Measurements from ENCODE around the gene RNF166. TPM values are rescaled to one million over a fixed set of nuclear protein-coding genes. Genes with fewer than 3 reads are reported as not detected.

Gene RNF166
- total RNA-seq, 4 donors from 2014 or later = 19.5 to 27.8 (median 22.3) TPM

- no peak for ATAC-seq
- H3K27ac ChIP-seq = peak overlapping the region in 2 of 4 donors; percentile 62
- TF ChIP-seq CTCF (IDR thresholded peaks at IDR 0.05) = no peak
- no peak for TF ChIP-seq POLR2AphosphoS5 (IDR thresholded peaks at IDR 0.05)
- TF ChIP-seq EP300 (IDR thresholded peaks at IDR 0.05) = no peak
- no peak for TF ChIP-seq POLR2A (IDR thresholded peaks at IDR 0.05)
- no peaks in the 10 kb centered on the region for H3K9me3 ChIP-seq
- H3K4me3 ChIP-seq = no peak overlapping the region
- no peaks in the 10 kb centered on the region for H3K27me3 ChIP-seq
- WGBS, 2 donors (ENCODE audit: low coverage in 1 of 2) = no CpG with 5 or more reads among the region's 13 CpGs
- peaks cover 0 to 72% (median 7%) of the 10 kb centered on the region in 3 donors for H3K4me1 ChIP-seq
- peaks cover 0 to 14% of the 10 kb centered on the region in 2 donors for H3K36me3 ChIP-seq
Observed at GRCh38 chr16:88753191-88753590, 47.0 kb upstream of the RNF166 start.

- Histone ChIP-seq H3K4me1 (peaks cover 0 to 73% (median 12%) of the 10 kb centered on the region in 3 donors), H3K27ac (no peak overlapping the region)
Observed at GRCh38 chr16:88752386-88753002, 46.3 kb upstream of the RNF166 start.

GRCh38 chr16:88750854-88751253 lies 44.6 kb upstream of the RNF166 start:
- peak overlapping the region in 2 of 4 donors; percentile 51 to 56 for H3K27ac ChIP-seq
- TF ChIP-seq EP300 (IDR thresholded peaks at IDR 0.05) (no peak), CTCF (IDR thresholded peaks at IDR 0.05) (no peak), POLR2A (IDR thresholded peaks at IDR 0.05) (no peak), POLR2AphosphoS5 (IDR thresholded peaks at IDR 0.05) (no peak)
- no peak overlapping the region for H3K4me3 ChIP-seq
- H3K36me3 ChIP-seq = peaks cover 0 to 14% of the 10 kb centered on the region in 2 donors
- WGBS, 2 donors (ENCODE audit: low coverage in 1 of 2) = no CpG with 5 or more reads among the region's 12 CpGs
- no peak for ATAC-seq
- H3K27me3 ChIP-seq = no peaks in the 10 kb centered on the region
- H3K9me3 ChIP-seq = no peaks in the 10 kb centered on the region
- H3K4me1 ChIP-seq = peaks cover 0 to 77% (median 28%) of the 10 kb centered on the region in 3 donors

More at GRCh38 chr16:88752386-88753002, 46.3 kb upstream of the RNF166 start:
- Histone ChIP-seq H3K36me3 (peaks cover 0 to 14% of the 10 kb centered on the region in 2 donors), H3K27me3 (no peaks in the 10 kb centered on the region), H3K4me3 (no peak overlapping the region), H3K9me3 (no peaks in the 10 kb centered on the region)
- no peak for TF ChIP-seq CTCF (IDR thresholded peaks at IDR 0.05)
- no peak for TF ChIP-seq EP300 (IDR thresholded peaks at IDR 0.05)
- TF ChIP-seq POLR2A (IDR thresholded peaks at IDR 0.05) = no peak
- no peak for TF ChIP-seq POLR2AphosphoS5 (IDR thresholded peaks at IDR 0.05)
- 85 to 93% methylated on average over 7 to 13 of the region's 16 CpGs for WGBS, 2 donors (ENCODE audit: low coverage in 1 of 2)
- no peak for ATAC-seq

- H3K27ac ChIP-seq = peak overlapping the region in 1 of 4 donors; percentile 51
- H3K36me3 ChIP-seq = peaks cover 0 to 14% of the 10 kb centered on the region in 2 donors
- peaks cover 0 to 77% (median 32%) of the 10 kb centered on the region in 3 donors for H3K4me1 ChIP-seq
- ATAC-seq = no peak
- H3K27me3 ChIP-seq = no peaks in the 10 kb centered on the region
- 100% methylated on average over 3 of the region's 26 CpGs; no CpG with 5 or more reads in 1 of the 2 donors for WGBS, 2 donors (ENCODE audit: low coverage in 1 of 2)
- H3K9me3 ChIP-seq = no peaks in the 10 kb centered on the region
- TF ChIP-seq POLR2A (IDR thresholded peaks at IDR 0.05) (no peak), POLR2AphosphoS5 (IDR thresholded peaks at IDR 0.05) (no peak), CTCF (IDR thresholded peaks at IDR 0.05) (no peak), EP300 (IDR thresholded peaks at IDR 0.05) (no peak)
- H3K4me3 ChIP-seq = no peak overlapping the region
Observed at GRCh38 chr16:88749358-88749757, 43.1 kb upstream of the RNF166 start.

- H3K36me3 ChIP-seq = peaks cover 0 to 14% of the 10 kb centered on the region in 2 donors
- TF ChIP-seq EP300 (IDR thresholded peaks at IDR 0.05) (no peak), CTCF (IDR thresholded peaks at IDR 0.05) (no peak), POLR2A (IDR thresholded peaks at IDR 0.05) (no peak), POLR2AphosphoS5 (IDR thresholded peaks at IDR 0.05) (no peak)
- peaks cover 0 to 77% (median 40%) of the 10 kb centered on the region in 3 donors for H3K4me1 ChIP-seq
- WGBS, 2 donors (ENCODE audit: low coverage in 1 of 2) = 80% methylated on average over 1 of the region's 12 CpGs; no CpG with 5 or more reads in 1 of the 2 donors
- peak overlapping the region in 3 of 4 donors; percentile 63 to 86 (median 84) for H3K27ac ChIP-seq
- no peak for ATAC-seq
- no peaks in the 10 kb centered on the region for H3K27me3 ChIP-seq
- no peak overlapping the region for H3K4me3 ChIP-seq
- no peaks in the 10 kb centered on the region for H3K9me3 ChIP-seq
Observed at GRCh38 chr16:88748364-88748763, 42.2 kb upstream of the RNF166 start.
